ENCODE data around the gene FRYL.
A peak's percentile ranks its signal among the peaks of the same experiment; 100 is the strongest.

Gene FRYL

GRCh38 chr4:48571471-48571870 lies 208.6 kb downstream of the FRYL start:
- no peak overlapping the region for H3K4me3 ChIP-seq (replicated peaks; ENCODE audit: low read depth, low read length)
- DNase-seq (ENCODE audit: low read depth), result no peak
- TF ChIP-seq CTCF (IDR thresholded peaks at IDR 0.05; ENCODE audit: low read length, missing control alignments), result no peak

DNA sequence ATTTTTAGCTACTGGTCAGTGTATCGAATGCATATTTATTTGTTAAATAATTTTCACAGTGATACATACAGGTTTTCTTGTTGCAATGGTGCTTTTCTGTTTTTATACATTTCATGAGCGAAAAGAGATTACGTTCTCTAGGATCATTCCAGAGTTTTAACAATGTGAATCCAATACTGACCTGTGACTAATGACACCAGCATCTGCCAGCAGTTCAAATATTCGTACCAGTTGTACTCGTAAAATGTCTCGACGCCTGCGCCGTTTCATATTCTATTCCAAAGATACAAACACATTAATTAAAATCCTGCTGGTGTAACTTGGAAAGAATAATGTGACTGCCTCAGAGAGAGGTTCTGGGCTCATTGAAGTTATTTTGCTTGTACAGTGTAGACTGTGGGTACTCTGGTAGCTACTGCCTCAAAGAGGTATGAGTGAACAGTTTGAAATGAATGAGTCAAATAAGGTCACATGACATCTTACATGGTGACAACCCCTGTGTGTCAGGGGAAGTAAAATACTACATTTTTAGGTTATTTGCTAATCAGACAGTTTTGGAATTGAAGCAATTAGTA lies 209.3 kb downstream of the FRYL start:
- TF ChIP-seq CTCF (IDR thresholded peaks at IDR 0.05; ENCODE audit: low read length, missing control alignments), result no peak
- no peak overlapping the region for H3K4me3 ChIP-seq (replicated peaks; ENCODE audit: low read depth, low read length)
- DNase-seq (ENCODE audit: low read depth), result peak; percentile 29

DNA sequence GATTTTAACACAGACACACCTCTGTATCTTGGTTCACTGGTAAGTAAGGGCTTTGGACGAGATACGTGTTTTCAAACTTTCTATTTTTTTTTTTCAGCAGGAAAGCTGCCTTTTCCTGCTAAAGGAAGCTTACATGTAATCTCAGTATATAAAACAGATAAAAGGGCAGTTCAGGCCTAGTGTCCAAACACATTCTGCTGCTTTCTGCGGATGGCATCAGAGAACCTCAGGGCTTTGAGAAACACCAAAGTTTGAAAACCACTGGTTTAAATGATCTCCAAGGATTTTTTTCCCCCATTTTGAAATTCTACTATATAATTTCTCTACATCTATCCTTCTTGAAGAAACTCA lies 214.1 kb downstream of the FRYL start:
- no peak overlapping the region for H3K4me3 ChIP-seq (replicated peaks; ENCODE audit: low read depth, low read length)
- no peak for TF ChIP-seq CTCF (IDR thresholded peaks at IDR 0.05; ENCODE audit: low read length, missing control alignments)
- no peak for DNase-seq (ENCODE audit: low read depth)

DNA sequence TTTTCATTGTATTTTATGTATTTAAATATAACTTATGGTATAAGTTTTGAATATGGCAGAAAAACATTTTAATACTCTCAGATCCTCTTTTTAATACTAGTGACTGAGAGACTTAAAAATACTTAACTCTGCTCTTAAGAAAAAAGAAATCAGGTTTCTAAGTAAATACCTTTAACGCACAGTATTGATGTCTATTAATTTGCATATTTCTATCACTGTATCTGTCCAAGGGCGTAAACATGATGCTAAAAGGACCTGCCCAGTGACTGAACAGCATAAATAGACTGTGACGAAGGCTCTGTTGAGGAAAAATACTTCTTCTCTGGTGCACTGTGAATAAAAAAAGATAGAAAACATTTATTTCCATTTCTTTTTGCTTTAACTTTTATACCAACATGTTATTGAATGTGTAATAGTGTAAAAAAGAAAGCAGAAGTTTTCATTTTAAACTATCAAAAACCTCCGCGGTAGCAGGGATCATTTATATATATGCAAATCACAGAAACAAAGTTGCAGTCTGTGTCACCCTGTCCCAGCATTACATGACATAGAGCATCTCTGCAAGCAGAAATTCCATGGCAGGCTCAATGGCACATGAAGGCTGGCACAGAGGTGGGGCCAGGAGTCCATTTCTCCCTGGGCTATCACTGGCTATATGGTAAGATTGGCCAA lies 214.6 kb downstream of the FRYL start:
- H3K4me3 ChIP-seq (replicated peaks; ENCODE audit: low read depth, low read length), result no peak overlapping the region
- no peak for DNase-seq (ENCODE audit: low read depth)
- no peak for TF ChIP-seq CTCF (IDR thresholded peaks at IDR 0.05; ENCODE audit: low read length, missing control alignments)

DNA sequence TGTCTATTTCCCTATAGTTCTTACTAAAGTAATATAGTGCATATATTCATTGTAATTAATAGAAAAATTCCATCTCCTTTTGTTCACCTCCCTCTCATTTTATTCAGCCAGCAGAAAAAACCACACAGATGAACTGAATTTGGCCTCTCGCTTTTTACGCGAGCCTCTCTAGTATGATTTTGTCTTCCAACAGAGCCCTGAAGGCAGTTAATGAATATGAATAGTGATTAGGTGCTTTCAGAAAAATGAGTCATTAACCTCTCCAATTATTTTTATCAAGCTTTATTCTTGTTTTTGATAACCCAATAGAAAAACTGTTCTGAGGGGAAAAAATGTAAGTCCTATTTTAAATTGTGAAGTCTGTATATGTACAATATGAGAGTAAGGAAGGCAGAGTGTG lies 215.9 kb downstream of the FRYL start:
- no peak overlapping the region for H3K4me3 ChIP-seq (replicated peaks; ENCODE audit: low read depth, low read length)
- no peak for DNase-seq (ENCODE audit: low read depth)
- TF ChIP-seq CTCF (IDR thresholded peaks at IDR 0.05; ENCODE audit: low read length, missing control alignments), result no peak

DNA sequence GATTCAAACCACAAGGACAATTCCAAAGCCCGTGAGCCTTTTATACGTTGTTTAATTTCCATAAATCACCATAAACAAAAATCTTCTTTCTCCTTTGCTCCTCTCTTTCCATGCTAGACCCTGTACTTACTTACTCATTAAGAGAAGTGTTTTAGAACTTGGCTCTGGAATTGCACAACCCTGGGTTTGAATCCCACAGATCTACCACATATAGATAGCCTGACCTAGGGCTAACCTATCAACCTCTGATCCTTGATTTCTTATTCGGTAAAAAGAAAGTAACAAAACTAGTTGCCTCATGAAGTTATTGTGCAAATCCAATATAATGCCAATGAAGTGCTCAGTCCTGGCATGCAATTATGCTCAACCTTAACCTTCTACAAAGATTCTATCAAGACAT lies 221.3 kb downstream of the FRYL start:
- no peak for TF ChIP-seq CTCF (IDR thresholded peaks at IDR 0.05; ENCODE audit: low read length, missing control alignments)

GRCh38 chr4:48558026-48558425 lies 222.1 kb downstream of the FRYL start:
- no peak overlapping the region for H3K4me3 ChIP-seq (replicated peaks; ENCODE audit: low read depth, low read length)
- TF ChIP-seq CTCF (IDR thresholded peaks at IDR 0.05; ENCODE audit: low read length, missing control alignments), result no peak

More for the DNA sequence above, 221.3 kb downstream of the FRYL start:
- no peak for DNase-seq (ENCODE audit: low read depth)
- no peak overlapping the region for H3K4me3 ChIP-seq (replicated peaks; ENCODE audit: low read depth, low read length)

More at GRCh38 chr4:48558026-48558425, 222.1 kb downstream of the FRYL start:
- no peak for DNase-seq (ENCODE audit: low read depth)

Data from fibroblast of pulmonary artery (primary cell).